CD8-positive, alpha-beta memory T cell (primary cell): Measurements from ENCODE around the gene GRHL3. TPM values are rescaled to one million over a fixed set of nuclear protein-coding genes. Genes with fewer than 3 reads are reported as not detected.

Source experiments
- CTCF ChIA-PET: fragments of 350-600 bp; sonication (Branson Sonifier 250); formaldehyde crosslinking; loops from one replicate; lab custom pipeline; 2021; ENCODE audit warnings: antibody characterized with exemption; lab: Charles Lee
- POLR2A ChIA-PET: fragments of 350-600 bp; sonication (Branson Sonifier 250); formaldehyde crosslinking; loops from one replicate; lab custom pipeline; 2021; ENCODE audit warnings: antibody characterized with exemption; lab: Charles Lee
- DNase-seq, 5 donors: peaks; one replicate each; pipeline versions ENCODE4 v3.0.0 to v3.0.0-alpha.2; 2020 to 2022; ENCODE audit warnings: mixed read lengths in 1 of 5
- H3K27ac ChIP-seq: one replicate; pipeline ENCODE4 v1.7.0; 2013; ENCODE audit warnings: low read depth, mild to moderate bottlenecking, low read length, moderate library complexity
- H3K27me3 ChIP-seq: 2 replicates; pipeline ENCODE4 v1.7.0; 2013; ENCODE audit warnings: low read length, mild to moderate bottlenecking; ENCODE audit not compliant: insufficient read depth, poor library complexity, severe bottlenecking
- H3K36me3 ChIP-seq: 2 replicates; pipeline ENCODE4 v1.7.0; 2013; ENCODE audit warnings: mild to moderate bottlenecking, low read length, moderate library complexity; ENCODE audit not compliant: insufficient read depth
- H3K4me1 ChIP-seq: 2 replicates; pipeline ENCODE4 v1.7.0; 2013; ENCODE audit warnings: mild to moderate bottlenecking, low read length, moderate library complexity; ENCODE audit not compliant: insufficient read depth
- H3K4me3 ChIP-seq: 2 replicates; pipeline ENCODE4 v1.7.0; 2013; ENCODE audit warnings: mild to moderate bottlenecking, low read length
- H3K9me3 ChIP-seq: 2 replicates; pipeline ENCODE4 v1.7.0; 2013; ENCODE audit warnings: mild to moderate bottlenecking, low read length
- H3K27ac Mint-ChIP-seq, 8 donors: one replicate each; pipeline ENCODE4 v1.8.0; 2020 to 2021; ENCODE audit warnings: mixed read lengths in 8 of 8, mild to moderate bottlenecking in 6 of 8, inconsistent platforms in 3 of 8, moderate library complexity in 3 of 8
- H3K27me3 Mint-ChIP-seq, 2 donors: one replicate each; pipeline ENCODE4 v1.8.0; 2020 to 2021; ENCODE audit warnings: mixed read lengths in 2 of 2, mild to moderate bottlenecking in 1 of 2, moderate library complexity in 1 of 2
- H3K36me3 Mint-ChIP-seq, 3 donors: one replicate each; pipeline ENCODE4 v1.8.0; 2020 to 2021; ENCODE audit warnings: mixed read lengths in 3 of 3, inconsistent platforms in 1 of 3, mild to moderate bottlenecking in 1 of 3
- H3K4me1 Mint-ChIP-seq, 3 donors: one replicate each; pipeline ENCODE4 v1.8.0; 2020 to 2021; ENCODE audit warnings: mixed read lengths in 3 of 3, inconsistent platforms in 1 of 3, mild to moderate bottlenecking in 1 of 3
- H3K4me3 Mint-ChIP-seq, 7 donors: one replicate each; pipeline ENCODE4 v1.8.0; 2020 to 2021; ENCODE audit warnings: mixed read lengths in 7 of 7, mild to moderate bottlenecking in 6 of 7, moderate library complexity in 4 of 7, inconsistent platforms in 2 of 7
- H3K9me3 Mint-ChIP-seq, 5 donors: one replicate each; pipeline ENCODE4 v1.8.0; 2020 to 2022; ENCODE audit warnings: mixed read lengths in 5 of 5, mild to moderate bottlenecking in 3 of 5, moderate library complexity in 2 of 5, inconsistent platforms in 1 of 5
- polyA plus RNA-seq: library from polyadenylated mRNA; unstranded; fragments of 300-500 nt; fragmentation: Illumina TruSeq; gene quantifications from one replicate; pipeline ENCODE4 v1.2.3, GENCODE V29; 2021
- total RNA-seq, 2 experiments: library from RNA; stranded (reverse); gene quantifications; one replicate each; pipeline ENCODE4 v1.2.3, GENCODE V29; 2021

Gene GRHL3
- total and polyA plus RNA-seq, 3 experiments from 2014 or later = 0.13 to 0.29 TPM; not detected in 1

DNA sequence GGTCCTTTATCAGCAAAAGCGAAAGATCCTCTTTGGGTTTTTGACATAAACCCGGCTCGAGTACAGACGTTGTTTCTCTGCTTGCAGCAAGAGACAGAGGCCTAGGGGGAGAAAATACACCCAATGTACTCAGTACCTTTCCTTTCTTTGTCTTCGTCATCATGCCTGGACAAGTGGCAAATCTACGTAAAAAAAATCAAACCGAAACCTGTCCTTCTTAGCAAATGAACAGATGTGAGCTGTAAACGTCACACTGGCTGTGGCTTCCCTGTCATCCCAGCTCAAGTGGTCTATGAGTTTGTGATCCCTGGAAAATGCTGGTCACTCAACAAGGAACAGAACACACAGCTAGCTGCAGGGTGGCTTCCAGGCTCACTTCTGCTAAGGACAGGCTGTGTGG lies 54.6 kb downstream of the GRHL3 start:
- Mint-ChIP-seq H3K4me3 (no peak overlapping the region), H3K4me1 (no peaks in the 10 kb centered on the region), H3K27ac (peak overlapping the region in 1 of 8 donors; percentile 21), H3K27me3 (no peaks in the 10 kb centered on the region), H3K9me3 (no peaks in the 10 kb centered on the region), H3K36me3 (peaks cover 0 to 17% (median 10%) of the 10 kb centered on the region in 3 donors)
- Histone ChIP-seq H3K4me1 (no peaks in the 10 kb centered on the region), H3K4me3 (no peak overlapping the region), H3K27ac (no peak overlapping the region), H3K27me3 (no peaks in the 10 kb centered on the region), H3K36me3 (no peaks in the 10 kb centered on the region), H3K9me3 (no peaks in the 10 kb centered on the region)
- DNase-seq = no peak
- CTCF ChIA-PET = interaction anchor here (0.8 to 1.6 kb wide), 2 partner anchors 11 to 173 kb away, joined by 3 read pairs; no protein-coding TSS in a partner anchor
- POLR2A ChIA-PET = no interaction called here

DNA sequence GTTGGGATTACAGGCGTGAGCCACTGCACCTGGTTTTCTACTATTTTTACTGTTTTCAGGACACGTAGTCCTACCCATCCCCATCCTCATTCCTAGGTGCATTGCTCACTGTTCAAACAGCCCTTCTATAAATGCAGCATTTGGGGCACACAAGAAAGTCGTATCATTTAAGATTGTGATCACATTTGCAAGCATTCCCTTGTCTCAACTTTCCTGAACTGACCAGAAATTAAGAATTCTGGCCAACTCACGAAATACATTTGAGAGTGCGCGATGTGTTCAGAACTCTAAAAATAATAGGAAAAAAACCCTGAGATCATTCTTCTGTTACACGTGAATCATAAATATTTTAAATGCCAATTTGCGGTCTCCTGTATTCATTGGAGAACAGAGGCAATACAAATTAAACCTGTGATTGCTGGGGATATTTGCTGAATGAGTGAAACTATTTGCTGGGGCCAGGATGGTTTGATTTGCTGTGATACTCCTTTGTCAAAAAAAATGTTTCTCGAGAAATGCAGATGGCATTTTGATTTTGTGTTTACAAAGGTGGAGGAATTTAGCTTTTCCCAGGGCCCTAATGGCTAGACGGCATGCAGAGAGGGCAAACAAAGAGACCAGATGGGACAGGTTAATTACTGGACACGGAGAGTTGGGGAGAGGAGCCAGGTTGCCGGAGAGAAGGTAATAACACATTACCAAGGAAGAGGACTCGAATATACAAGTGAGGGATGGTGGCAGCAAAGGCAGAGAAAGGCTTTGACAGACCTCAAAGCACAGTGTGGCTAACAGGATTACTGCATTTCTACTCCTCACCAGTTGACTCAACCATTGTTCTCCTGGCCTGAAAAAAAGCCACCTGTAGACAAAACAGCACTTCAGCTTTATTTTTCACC lies 56.0 kb downstream of the GRHL3 start:
- no peaks in the 10 kb centered on the region for H3K9me3 ChIP-seq
- no peak overlapping the region for H3K27ac Mint-ChIP-seq
- H3K4me3 Mint-ChIP-seq = no peak overlapping the region

GRCh38 chr1:24379733-24380315 lies 60.7 kb downstream of the GRHL3 start:
- peak overlapping the region in 1 of 8 donors; percentile 5 for H3K27ac Mint-ChIP-seq
- no peaks in the 10 kb centered on the region for H3K27me3 ChIP-seq
- peaks cover 6 to 7% (median 7%) of the 10 kb centered on the region in 3 donors for H3K4me1 Mint-ChIP-seq
- ChIA-PET POLR2A (no interaction called here), CTCF (interaction anchor here (2.0 to 4.6 kb wide), 2 partner anchors 12 to 181 kb away, joined by 10 to 29 read pairs; no protein-coding TSS in a partner anchor)
- no peak for DNase-seq
- no peaks in the 10 kb centered on the region for H3K9me3 Mint-ChIP-seq
- no peaks in the 10 kb centered on the region for H3K9me3 ChIP-seq
- peaks cover 0 to 35% (median 9%) of the 10 kb centered on the region in 3 donors for H3K36me3 Mint-ChIP-seq
- H3K4me3 ChIP-seq = no peak overlapping the region
- peaks cover 4% of the 10 kb centered on the region for H3K4me1 ChIP-seq
- H3K36me3 ChIP-seq = peaks cover 4% of the 10 kb centered on the region
- H3K4me3 Mint-ChIP-seq = no peak overlapping the region
- no peaks in the 10 kb centered on the region for H3K27me3 Mint-ChIP-seq
- no peak overlapping the region for H3K27ac ChIP-seq

More for the DNA sequence above, 56.0 kb downstream of the GRHL3 start:
- DNase-seq = no peak
- no peak overlapping the region for H3K4me3 ChIP-seq
- H3K27ac ChIP-seq = no peak overlapping the region
- H3K9me3 Mint-ChIP-seq = no peaks in the 10 kb centered on the region
- H3K4me1 ChIP-seq = no peaks in the 10 kb centered on the region
- no peaks in the 10 kb centered on the region for H3K27me3 ChIP-seq
- H3K27me3 Mint-ChIP-seq = no peaks in the 10 kb centered on the region
- H3K36me3 ChIP-seq = peaks cover 4% of the 10 kb centered on the region
- CTCF ChIA-PET = interaction anchor here (0.6 kb wide), 1 partner anchor 40 kb away, joined by 3 read pairs; no protein-coding TSS in a partner anchor
- POLR2A ChIA-PET = no interaction called here
- no peaks in the 10 kb centered on the region for H3K4me1 Mint-ChIP-seq
- peaks cover 0 to 23% (median 8%) of the 10 kb centered on the region in 3 donors for H3K36me3 Mint-ChIP-seq

DNA sequence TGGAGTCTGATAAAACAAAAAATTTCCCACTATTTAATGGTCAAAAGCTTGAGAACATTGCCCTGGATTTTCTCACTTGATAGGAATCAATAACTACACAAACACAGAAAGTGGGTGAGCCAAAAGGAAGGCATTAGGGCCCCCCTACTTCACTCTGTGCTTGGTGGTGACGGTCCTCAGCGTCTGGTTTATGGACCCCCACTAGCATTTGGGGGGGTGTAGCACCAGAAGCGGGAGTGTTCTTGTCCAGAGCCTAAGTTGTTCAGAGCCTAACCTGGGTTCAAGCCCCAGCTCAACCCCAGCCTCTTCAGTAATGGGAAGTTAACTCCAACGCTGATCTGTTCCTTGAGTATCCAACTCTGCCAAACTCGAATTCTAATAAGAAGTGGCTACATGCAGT lies 61.4 kb downstream of the GRHL3 start:
- Histone ChIP-seq H3K36me3 (peaks cover 4% of the 10 kb centered on the region), H3K27me3 (no peaks in the 10 kb centered on the region), H3K4me1 (peaks cover 5% of the 10 kb centered on the region), H3K4me3 (no peak overlapping the region), H3K27ac (no peak overlapping the region), H3K9me3 (no peaks in the 10 kb centered on the region)
- POLR2A ChIA-PET = no interaction called here
- Mint-ChIP-seq H3K27me3 (no peaks in the 10 kb centered on the region), H3K9me3 (no peaks in the 10 kb centered on the region), H3K27ac (no peak overlapping the region), H3K4me3 (no peak overlapping the region), H3K36me3 (peaks cover 0 to 32% (median 7%) of the 10 kb centered on the region in 3 donors), H3K4me1 (peaks cover 10 to 14% (median 13%) of the 10 kb centered on the region in 3 donors)
- CTCF ChIA-PET = interaction anchor here (2.0 to 4.6 kb wide), 2 partner anchors 12 to 182 kb away, joined by 10 to 29 read pairs; no protein-coding TSS in a partner anchor
- no peak for DNase-seq

GRCh38 chr1:24381256-24381655 lies 62.1 kb downstream of the GRHL3 start:
- Mint-ChIP-seq H3K4me3 (no peak overlapping the region), H3K4me1 (peaks cover 12 to 18% (median 16%) of the 10 kb centered on the region in 3 donors), H3K36me3 (peaks cover 0 to 31% (median 7%) of the 10 kb centered on the region in 3 donors), H3K9me3 (no peaks in the 10 kb centered on the region), H3K27ac (no peak overlapping the region), H3K27me3 (no peaks in the 10 kb centered on the region)
- Histone ChIP-seq H3K4me3 (no peak overlapping the region), H3K27me3 (no peaks in the 10 kb centered on the region), H3K4me1 (peaks cover 5% of the 10 kb centered on the region), H3K9me3 (no peaks in the 10 kb centered on the region), H3K36me3 (peaks cover 4% of the 10 kb centered on the region), H3K27ac (no peak overlapping the region)
- ChIA-PET CTCF (interaction anchor here (1.9 to 4.6 kb wide), 3 partner anchors 11 to 183 kb away, joined by 8 to 29 read pairs (median 10); no protein-coding TSS in a partner anchor), POLR2A (no interaction called here)
- DNase-seq = no peak

DNA sequence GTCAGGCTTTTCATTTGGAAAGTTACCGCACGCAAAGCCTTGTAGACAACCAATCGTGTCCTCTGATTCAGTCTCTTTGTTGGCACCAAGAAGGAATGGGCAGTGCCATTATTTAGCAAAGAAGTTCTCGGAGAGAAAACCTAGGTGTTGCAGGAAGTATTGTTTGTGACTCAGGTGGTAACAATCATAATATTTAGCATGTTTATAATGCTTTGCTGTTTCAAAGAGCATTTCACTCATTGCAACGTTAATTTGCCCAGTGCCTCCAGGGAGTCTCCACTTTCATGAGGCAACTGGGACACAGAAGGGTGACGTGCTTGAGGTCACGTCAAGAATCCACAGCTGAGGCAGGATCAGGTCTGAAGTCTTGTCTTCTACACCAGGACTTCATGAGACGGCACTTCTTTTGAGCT lies 63.0 kb downstream of the GRHL3 start:
- CTCF ChIA-PET = interaction anchor here (0.7 to 4.6 kb wide), 3 partner anchors 10 to 240 kb away, joined by 3 to 29 read pairs (median 8); no protein-coding TSS in a partner anchor

DNA sequence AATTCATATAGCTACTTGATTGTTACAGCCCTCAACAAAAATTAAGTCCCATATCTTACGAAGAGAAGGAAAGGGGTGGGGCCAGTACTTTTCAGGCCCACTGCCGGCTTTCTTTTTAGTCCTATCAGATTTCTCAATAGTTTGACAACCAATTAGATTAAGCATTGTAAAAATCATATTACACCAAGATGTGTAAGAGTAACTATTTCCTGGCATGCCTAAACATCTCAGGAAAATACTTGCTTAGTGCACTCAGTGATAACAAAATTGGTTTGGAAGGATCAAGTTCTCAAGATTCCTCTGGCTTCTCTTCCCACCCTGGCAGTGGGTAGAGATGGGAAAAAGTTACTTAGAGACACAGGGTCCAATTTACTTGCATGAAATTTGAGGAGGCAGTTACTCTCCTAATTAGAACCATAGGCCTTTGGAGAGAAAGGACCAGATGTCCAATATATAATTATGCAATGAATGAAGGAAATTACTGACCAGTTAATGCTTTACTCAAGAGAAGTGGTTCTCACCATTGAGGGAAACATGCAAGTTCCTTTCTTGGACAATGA lies 64.3 kb downstream of the GRHL3 start:
- DNase-seq = no peak
- Mint-ChIP-seq H3K27ac (no peak overlapping the region), H3K36me3 (peaks cover 0 to 25% (median 9%) of the 10 kb centered on the region in 3 donors), H3K27me3 (no peaks in the 10 kb centered on the region), H3K4me3 (no peak overlapping the region), H3K4me1 (peaks cover 12 to 18% (median 16%) of the 10 kb centered on the region in 3 donors), H3K9me3 (no peaks in the 10 kb centered on the region)
- Histone ChIP-seq H3K4me1 (peaks cover 5% of the 10 kb centered on the region), H3K36me3 (peaks cover 4% of the 10 kb centered on the region), H3K9me3 (no peaks in the 10 kb centered on the region), H3K27me3 (no peaks in the 10 kb centered on the region), H3K27ac (no peak overlapping the region), H3K4me3 (no peak overlapping the region)
- POLR2A ChIA-PET = no interaction called here
- CTCF ChIA-PET = interaction anchor here (1.3 to 4.6 kb wide), 3 partner anchors 9 to 185 kb away, joined by 3 to 29 read pairs (median 9); no protein-coding TSS in a partner anchor

More for the DNA sequence above, 63.0 kb downstream of the GRHL3 start:
- POLR2A ChIA-PET = no interaction called here
- Histone ChIP-seq H3K4me3 (no peak overlapping the region), H3K27ac (no peak overlapping the region), H3K9me3 (no peaks in the 10 kb centered on the region), H3K4me1 (peaks cover 5% of the 10 kb centered on the region), H3K27me3 (no peaks in the 10 kb centered on the region), H3K36me3 (peaks cover 4% of the 10 kb centered on the region)
- H3K27me3 Mint-ChIP-seq = no peaks in the 10 kb centered on the region
- peaks cover 0 to 28% (median 9%) of the 10 kb centered on the region in 3 donors for H3K36me3 Mint-ChIP-seq
- no peak overlapping the region for H3K4me3 Mint-ChIP-seq
- no peak for DNase-seq
- peaks cover 12 to 18% (median 16%) of the 10 kb centered on the region in 3 donors for H3K4me1 Mint-ChIP-seq
- H3K9me3 Mint-ChIP-seq = no peaks in the 10 kb centered on the region
- no peak overlapping the region for H3K27ac Mint-ChIP-seq
